Mesendoderm (in vitro differentiated cells): ENCODE results near the gene ROBO1.

Experiments
- DNase-seq: peaks from one replicate; pipeline ENCODE4 v3.0.0; 2013
- H2AK5ac ChIP-seq: 2 replicates; pipeline ENCODE4 v1.6.1; 2013; ENCODE audit warnings: low read length, inconsistent platforms
- H2BK120ac ChIP-seq: 2 replicates; pipeline ENCODE4 v1.6.1; 2013; ENCODE audit warnings: low read depth, mild to moderate bottlenecking, low read length, moderate library complexity, mixed read lengths
- H2BK15ac ChIP-seq: replicated peaks from 2 replicates; pipeline ENCODE4 v1.6.1; 2013; ENCODE audit warnings: low read depth, mild to moderate bottlenecking, moderate library complexity
- H2BK5ac ChIP-seq: 2 replicates; pipeline ENCODE4 v1.6.1; 2013; ENCODE audit warnings: low read length, inconsistent platforms
- H3K18ac ChIP-seq: 2 replicates; pipeline ENCODE4 v1.6.1; 2013; ENCODE audit warnings: mild to moderate bottlenecking, low read length, mixed read lengths
- H3K23ac ChIP-seq: one replicate; pipeline ENCODE4 v1.6.1; 2013; ENCODE audit warnings: low read length
- H3K27ac ChIP-seq: 2 replicates; pipeline ENCODE4 v1.5.1; 2013; ENCODE audit warnings: low read depth, mild to moderate bottlenecking, inconsistent platforms, low read length, moderate library complexity
- H3K27me3 ChIP-seq: 2 replicates; pipeline ENCODE4 v1.6.1; 2013; ENCODE audit warnings: low read length, control low read depth, mild to moderate bottlenecking, inconsistent platforms; ENCODE audit not compliant: insufficient read depth, poor library complexity
- H3K36me3 ChIP-seq: 2 replicates; pipeline ENCODE4 v1.6.1; 2013; ENCODE audit warnings: low read length, inconsistent platforms; ENCODE audit not compliant: control insufficient read depth, insufficient read depth
- H3K4ac ChIP-seq: one replicate; pipeline ENCODE4 v1.6.1; 2013; ENCODE audit warnings: low read depth, mild to moderate bottlenecking, low read length, moderate library complexity
- H3K4me1 ChIP-seq: 2 replicates; pipeline ENCODE4 v1.6.1; 2013; ENCODE audit warnings: low read depth, low read length, inconsistent platforms; ENCODE audit not compliant: control insufficient read depth
- H3K4me2 ChIP-seq: 2 replicates; pipeline ENCODE4 v1.6.1; 2013; ENCODE audit warnings: low read length
- H3K4me3 ChIP-seq: 2 replicates; pipeline ENCODE4 v1.5.1; 2013; ENCODE audit warnings: mild to moderate bottlenecking, low read length
- H3K56ac ChIP-seq: one replicate; pipeline ENCODE4 v1.6.1; 2013; ENCODE audit warnings: low read length
- H3K79me1 ChIP-seq: 2 replicates; pipeline ENCODE4 v1.6.1; 2013; ENCODE audit warnings: low read length, inconsistent platforms
- H3K79me2 ChIP-seq: 2 replicates; pipeline ENCODE4 v1.6.1; 2013; ENCODE audit warnings: mild to moderate bottlenecking, low read length; ENCODE audit not compliant: control insufficient read depth, insufficient read depth
- H3K9ac ChIP-seq: 2 replicates; pipeline ENCODE4 v1.6.1; 2013; ENCODE audit warnings: low read length, inconsistent platforms
- H4K5ac ChIP-seq: one replicate; pipeline ENCODE4 v1.6.1; 2013; ENCODE audit warnings: low read length
- H4K8ac ChIP-seq: one replicate; pipeline ENCODE4 v1.6.1; 2013; ENCODE audit warnings: low read depth, mild to moderate bottlenecking, control low read depth, low read length, moderate library complexity
- WGBS: extraction: QIAGEN DNeasy Blood & Tissue Kit; methylation state at CpG from one replicate; pipeline ENCODE4 v1.1.7; 2013; ENCODE audit warnings: low lambda C conversion rate, missing lambda C conversion rate; ENCODE audit not compliant: insufficient coverage; ENCODE audit errors: extremely low coverage; 5-methylcytosine and 5-hydroxymethylcytosine counted together

The ROBO1 gene

GRCh38 chr3:79040091-79040490, 727.7 kb downstream of the ROBO1 start:
- WGBS: no CpG with 5 or more reads among the region's 6 CpGs
- Histone ChIP-seq H4K8ac (no peak overlapping the region), H3K36me3 (no peaks in the 10 kb centered on the region)

GRCh38 chr3:79039192-79039591, 728.6 kb downstream of the ROBO1 start:
- Histone ChIP-seq H3K23ac (no peak overlapping the region), H3K4me3 (no peak overlapping the region), H3K79me2 (no peaks in the 10 kb centered on the region), H2BK120ac (no peak overlapping the region), H3K79me1 (no peaks in the 10 kb centered on the region), H3K27me3 (no peaks in the 10 kb centered on the region), H3K9ac (no peak overlapping the region), H3K4me2 (no peak overlapping the region), H2BK15ac (no peak overlapping the region), H3K4me1 (no peaks in the 10 kb centered on the region), H3K27ac (no peak overlapping the region), H3K36me3 (no peaks in the 10 kb centered on the region), H3K56ac (no peak overlapping the region), H3K4ac (no peak overlapping the region), H3K18ac (no peak overlapping the region), H4K8ac (no peak overlapping the region), H2BK5ac (no peak overlapping the region), H2AK5ac (no peak overlapping the region), H4K5ac (no peak overlapping the region)
- DNase-seq: no peak
- no CpG with 5 or more reads among the region's 6 CpGs for WGBS

More at GRCh38 chr3:79040091-79040490, 727.7 kb downstream of the ROBO1 start:
- Histone ChIP-seq H2BK120ac (no peak overlapping the region), H4K5ac (no peak overlapping the region), H3K4ac (no peak overlapping the region), H3K4me3 (no peak overlapping the region), H2BK15ac (no peak overlapping the region), H3K23ac (no peak overlapping the region), H3K79me2 (no peaks in the 10 kb centered on the region), H3K79me1 (no peaks in the 10 kb centered on the region), H2AK5ac (no peak overlapping the region), H3K27me3 (no peaks in the 10 kb centered on the region), H3K4me2 (no peak overlapping the region), H2BK5ac (no peak overlapping the region), H3K56ac (no peak overlapping the region), H3K4me1 (no peaks in the 10 kb centered on the region), H3K27ac (no peak overlapping the region), H3K9ac (no peak overlapping the region), H3K18ac (no peak overlapping the region)
- no peak for DNase-seq

- H3K4ac ChIP-seq: no peak overlapping the region
- H3K4me1 ChIP-seq: no peaks in the 10 kb centered on the region
- H3K9ac ChIP-seq: no peak overlapping the region
- H2AK5ac ChIP-seq: no peak overlapping the region
- no peak overlapping the region for H2BK120ac ChIP-seq
- H3K4me3 ChIP-seq: no peak overlapping the region
- no peaks in the 10 kb centered on the region for H3K79me1 ChIP-seq
- no peak overlapping the region for H3K56ac ChIP-seq
- no peaks in the 10 kb centered on the region for H3K79me2 ChIP-seq
- peak; percentile 8 for DNase-seq
- no peaks in the 10 kb centered on the region for H3K36me3 ChIP-seq
- no peak overlapping the region for H4K5ac ChIP-seq
- no peaks in the 10 kb centered on the region for H3K27me3 ChIP-seq
- H3K23ac ChIP-seq: no peak overlapping the region
- no peak overlapping the region for H4K8ac ChIP-seq
- H3K18ac ChIP-seq: no peak overlapping the region
- no CpG with 5 or more reads among the region's 1 CpG for WGBS
- H3K4me2 ChIP-seq: no peak overlapping the region
- no peak overlapping the region for H2BK15ac ChIP-seq
- H3K27ac ChIP-seq: no peak overlapping the region
- no peak overlapping the region for H2BK5ac ChIP-seq
These were observed 729.2 kb downstream of the ROBO1 start for GRCh38 chr3:79038636-79039035.

GRCh38 chr3:79038057-79038456, 729.7 kb downstream of the ROBO1 start:
- Histone ChIP-seq H3K36me3 (no peaks in the 10 kb centered on the region), H4K8ac (no peak overlapping the region), H3K23ac (no peak overlapping the region), H2BK120ac (no peak overlapping the region), H3K27ac (no peak overlapping the region), H3K4ac (no peak overlapping the region), H2BK15ac (no peak overlapping the region), H3K9ac (no peak overlapping the region), H3K18ac (no peak overlapping the region), H3K79me2 (no peaks in the 10 kb centered on the region), H2AK5ac (no peak overlapping the region), H4K5ac (no peak overlapping the region), H2BK5ac (no peak overlapping the region), H3K4me1 (no peaks in the 10 kb centered on the region), H3K4me2 (no peak overlapping the region), H3K56ac (no peak overlapping the region), H3K27me3 (no peaks in the 10 kb centered on the region), H3K79me1 (no peaks in the 10 kb centered on the region), H3K4me3 (no peak overlapping the region)
- DNase-seq: no peak
- WGBS: no CpG with 5 or more reads among the region's 2 CpGs

GRCh38 chr3:79032686-79033318, 735.0 kb downstream of the ROBO1 start:
- Histone ChIP-seq H3K79me1 (no peaks in the 10 kb centered on the region), H3K56ac (no peak overlapping the region), H3K27me3 (no peaks in the 10 kb centered on the region), H2BK5ac (no peak overlapping the region), H3K4me1 (no peaks in the 10 kb centered on the region), H3K9ac (no peak overlapping the region), H3K27ac (no peak overlapping the region), H3K23ac (no peak overlapping the region), H3K4ac (no peak overlapping the region), H2BK120ac (no peak overlapping the region), H3K36me3 (no peaks in the 10 kb centered on the region), H3K79me2 (no peaks in the 10 kb centered on the region), H2AK5ac (no peak overlapping the region), H2BK15ac (no peak overlapping the region), H3K4me2 (no peak overlapping the region), H3K18ac (no peak overlapping the region), H4K8ac (no peak overlapping the region), H4K5ac (no peak overlapping the region), H3K4me3 (no peak overlapping the region)
- peak; percentile 47 for DNase-seq

GRCh38 chr3:79030157-79030556, 737.6 kb downstream of the ROBO1 start:
- DNase-seq: no peak
- no peaks in the 10 kb centered on the region for H3K36me3 ChIP-seq
- H3K18ac ChIP-seq: no peak overlapping the region
- H3K79me1 ChIP-seq: no peaks in the 10 kb centered on the region
- no peaks in the 10 kb centered on the region for H3K4me1 ChIP-seq
- no peak overlapping the region for H2BK5ac ChIP-seq
- no peak overlapping the region for H4K5ac ChIP-seq
- H3K56ac ChIP-seq: no peak overlapping the region
- no peak overlapping the region for H3K4me3 ChIP-seq
- no peak overlapping the region for H3K27ac ChIP-seq
- H3K23ac ChIP-seq: no peak overlapping the region
- H3K4me2 ChIP-seq: no peak overlapping the region
- H3K4ac ChIP-seq: no peak overlapping the region
- H2BK15ac ChIP-seq: no peak overlapping the region
- no peaks in the 10 kb centered on the region for H3K79me2 ChIP-seq
- no peaks in the 10 kb centered on the region for H3K27me3 ChIP-seq
- no peak overlapping the region for H3K9ac ChIP-seq
- no peak overlapping the region for H2BK120ac ChIP-seq
- no peak overlapping the region for H2AK5ac ChIP-seq
- H4K8ac ChIP-seq: no peak overlapping the region
